Duodenal mucosa (tissue), 2 donors: Measurements from ENCODE around the gene EXOSC3.
"Not testable (repeated sequence)": the region's sequence is repeated elsewhere in the genome, so short reads cannot be mapped to it uniquely, and the experiment has no call there.

Source experiments
- H3K27ac ChIP-seq: one replicate; pipeline ENCODE4 v1.7.0; 2013; ENCODE audit warnings: low read depth, low read length
- H3K27me3 ChIP-seq, 2 donors: one replicate each; pipeline ENCODE4 v1.7.0; 2013; ENCODE audit warnings: low read length in 2 of 2, control low read depth in 1 of 2; ENCODE audit not compliant: insufficient read depth in 2 of 2, control insufficient read depth in 1 of 2
- H3K36me3 ChIP-seq, 2 donors: one replicate each; pipeline ENCODE4 v1.7.0; 2013; ENCODE audit warnings: low read length in 2 of 2, control low read depth in 1 of 2; ENCODE audit not compliant: insufficient read depth in 2 of 2, control insufficient read depth in 1 of 2
- H3K4me1 ChIP-seq, 2 donors: one replicate each; pipeline ENCODE4 v1.7.0; 2013; ENCODE audit warnings: low read length in 2 of 2, control low read depth in 1 of 2; ENCODE audit not compliant: insufficient read depth in 2 of 2, control insufficient read depth in 1 of 2
- H3K4me3 ChIP-seq, 2 donors: one replicate each; pipeline ENCODE4 v1.7.0; 2013; ENCODE audit warnings: low read length in 2 of 2, low read depth in 1 of 2
- H3K9ac ChIP-seq, 2 donors: one replicate each; pipeline ENCODE4 v1.7.0; 2013; ENCODE audit warnings: low read length in 2 of 2, low read depth in 1 of 2
- H3K9me3 ChIP-seq, 2 donors: one replicate each; pipeline ENCODE4 v1.7.0; 2013; ENCODE audit warnings: low read length in 2 of 2, control low read depth in 1 of 2; ENCODE audit not compliant: control insufficient read depth in 1 of 2

Gene EXOSC3

GRCh38 chr9:37752642-37753488 lies 32.0 kb downstream of the EXOSC3 start:
- Histone ChIP-seq H3K9ac (peak overlapping the region; percentile 81 to 96), H3K4me3 (peak overlapping the region; percentile 99), H3K27me3 (no peaks in the 10 kb centered on the region), H3K9me3 (no peaks in the 10 kb centered on the region), H3K36me3 (no peaks in the 10 kb centered on the region), H3K27ac (no peak overlapping the region), H3K4me1 (peaks cover 8 to 19% of the 10 kb centered on the region in 2 donors)

GRCh38 chr9:37752112-37752511 lies 32.8 kb downstream of the EXOSC3 start:
- not testable (repeated sequence) for H3K36me3 ChIP-seq, H3K27ac ChIP-seq, H3K9ac ChIP-seq, H3K9me3 ChIP-seq, H3K4me3 ChIP-seq, H3K27me3 ChIP-seq
- peaks cover 8 to 19% of the 10 kb centered on the region in 2 donors for H3K4me1 ChIP-seq

GRCh38 chr9:37751704-37752103 lies 33.2 kb downstream of the EXOSC3 start:
- H3K36me3 ChIP-seq, H3K27ac ChIP-seq, H3K9me3 ChIP-seq, H3K9ac ChIP-seq, H3K4me3 ChIP-seq, H3K27me3 ChIP-seq: not testable (repeated sequence)
- H3K4me1 ChIP-seq, result peaks cover 8 to 19% of the 10 kb centered on the region in 2 donors

- no peak overlapping the region for H3K27ac ChIP-seq
- H3K4me3 ChIP-seq, result no peak overlapping the region
- H3K27me3 ChIP-seq, result no peaks in the 10 kb centered on the region
- no peak overlapping the region for H3K9ac ChIP-seq
- peaks cover 8 to 19% of the 10 kb centered on the region in 2 donors for H3K4me1 ChIP-seq
- no peaks in the 10 kb centered on the region for H3K36me3 ChIP-seq
- no peaks in the 10 kb centered on the region for H3K9me3 ChIP-seq
Observed at GRCh38 chr9:37751186-37751585, 33.7 kb downstream of the EXOSC3 start.

GRCh38 chr9:37749129-37749528 lies 35.7 kb downstream of the EXOSC3 start:
- H3K4me3 ChIP-seq, result no peak overlapping the region
- H3K36me3 ChIP-seq, result no peaks in the 10 kb centered on the region
- no peak overlapping the region for H3K27ac ChIP-seq
- H3K27me3 ChIP-seq, result no peaks in the 10 kb centered on the region
- peaks cover under 1 to 7% of the 10 kb centered on the region in 2 donors for H3K4me1 ChIP-seq
- no peak overlapping the region for H3K9ac ChIP-seq
- H3K9me3 ChIP-seq, result no peaks in the 10 kb centered on the region

- no peak overlapping the region for H3K9ac ChIP-seq
- no peaks in the 10 kb centered on the region for H3K4me1 ChIP-seq
- no peaks in the 10 kb centered on the region for H3K36me3 ChIP-seq
- H3K27me3 ChIP-seq, result no peaks in the 10 kb centered on the region
- H3K4me3 ChIP-seq, result no peak overlapping the region
- no peak overlapping the region for H3K27ac ChIP-seq
- H3K9me3 ChIP-seq, result no peaks in the 10 kb centered on the region
Observed at GRCh38 chr9:37747271-37747753, 37.6 kb downstream of the EXOSC3 start.

GRCh38 chr9:37746448-37747270 lies 38.2 kb downstream of the EXOSC3 start:
- H3K27ac ChIP-seq, result no peak overlapping the region
- no peak overlapping the region for H3K4me3 ChIP-seq
- no peaks in the 10 kb centered on the region for H3K36me3 ChIP-seq
- H3K27me3 ChIP-seq, result no peaks in the 10 kb centered on the region
- no peak overlapping the region for H3K9ac ChIP-seq
- no peaks in the 10 kb centered on the region for H3K4me1 ChIP-seq
- no peaks in the 10 kb centered on the region for H3K9me3 ChIP-seq

- H3K27me3 ChIP-seq, result no peaks in the 10 kb centered on the region
- no peak overlapping the region for H3K27ac ChIP-seq
- no peak overlapping the region for H3K9ac ChIP-seq
Observed at GRCh38 chr9:37745970-37746369, 38.9 kb downstream of the EXOSC3 start.

GRCh38 chr9:37740631-37741328 lies 44.1 kb downstream of the EXOSC3 start:
- Histone ChIP-seq H3K4me3 (no peak overlapping the region), H3K27ac (no peak overlapping the region), H3K4me1 (no peaks in the 10 kb centered on the region), H3K9ac (no peak overlapping the region), H3K27me3 (no peaks in the 10 kb centered on the region), H3K36me3 (no peaks in the 10 kb centered on the region), H3K9me3 (no peaks in the 10 kb centered on the region)

More at GRCh38 chr9:37745970-37746369, 38.9 kb downstream of the EXOSC3 start:
- H3K4me3 ChIP-seq, result no peak overlapping the region
- H3K36me3 ChIP-seq, result no peaks in the 10 kb centered on the region
- H3K4me1 ChIP-seq, result no peaks in the 10 kb centered on the region
- no peaks in the 10 kb centered on the region for H3K9me3 ChIP-seq
